Lower leg skin (tissue), 3 donors: Measurements from ENCODE around the gene TSSC4.

ENCODE experiments used
- POLR2A ChIP-seq, 2 donors: fragments of 450-650 bp; IDR thresholded peaks; one replicate each; pipeline ENCODE4 v1.6.1; 2016 to 2017; ENCODE audit warnings: antibody characterized with exemption in 2 of 2, mild to moderate bottlenecking in 1 of 2, moderate library complexity in 1 of 2
- TF ChIP-seq, protein P1 (sequence below), 3 donors: fragments of 450-650 bp; IDR thresholded peaks; one replicate each; pipeline ENCODE4 v1.5.1; 2016; ENCODE audit warnings: antibody characterized with exemption in 3 of 3, mild to moderate bottlenecking in 3 of 3, moderate library complexity in 2 of 3

DNA sequence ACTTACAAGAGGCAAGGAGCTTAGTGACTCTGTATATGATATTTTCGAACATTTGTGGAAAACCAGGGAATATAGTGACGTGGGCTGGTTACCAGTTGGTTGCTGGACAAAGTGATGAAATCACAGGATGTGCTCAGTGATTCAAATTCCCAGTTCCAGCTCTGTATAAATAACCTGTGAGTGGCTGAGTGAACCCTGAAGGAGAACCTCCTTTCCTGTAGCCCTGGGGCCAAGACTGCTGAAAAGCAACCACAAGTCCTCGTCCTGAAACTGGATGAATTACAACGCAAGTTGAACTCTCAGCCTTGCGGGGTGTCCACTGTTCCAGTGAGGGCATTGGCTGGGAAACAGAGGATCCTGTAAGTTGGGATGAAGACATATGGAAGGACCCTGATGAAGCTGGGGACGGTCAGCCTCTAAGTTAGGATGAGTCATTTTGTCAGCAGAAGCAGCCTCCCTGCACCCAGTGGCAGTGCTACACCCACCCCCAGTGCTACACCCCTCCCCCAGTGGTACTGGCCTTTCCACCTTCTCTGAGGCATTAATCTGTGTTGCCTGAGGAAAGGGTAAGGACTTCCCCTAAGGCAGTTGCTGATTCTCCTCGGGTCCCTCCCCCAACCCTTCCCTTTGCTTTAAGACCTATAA, 45.4 kb upstream of the TSSC4 start:
- TF ChIP-seq, protein P1, sequence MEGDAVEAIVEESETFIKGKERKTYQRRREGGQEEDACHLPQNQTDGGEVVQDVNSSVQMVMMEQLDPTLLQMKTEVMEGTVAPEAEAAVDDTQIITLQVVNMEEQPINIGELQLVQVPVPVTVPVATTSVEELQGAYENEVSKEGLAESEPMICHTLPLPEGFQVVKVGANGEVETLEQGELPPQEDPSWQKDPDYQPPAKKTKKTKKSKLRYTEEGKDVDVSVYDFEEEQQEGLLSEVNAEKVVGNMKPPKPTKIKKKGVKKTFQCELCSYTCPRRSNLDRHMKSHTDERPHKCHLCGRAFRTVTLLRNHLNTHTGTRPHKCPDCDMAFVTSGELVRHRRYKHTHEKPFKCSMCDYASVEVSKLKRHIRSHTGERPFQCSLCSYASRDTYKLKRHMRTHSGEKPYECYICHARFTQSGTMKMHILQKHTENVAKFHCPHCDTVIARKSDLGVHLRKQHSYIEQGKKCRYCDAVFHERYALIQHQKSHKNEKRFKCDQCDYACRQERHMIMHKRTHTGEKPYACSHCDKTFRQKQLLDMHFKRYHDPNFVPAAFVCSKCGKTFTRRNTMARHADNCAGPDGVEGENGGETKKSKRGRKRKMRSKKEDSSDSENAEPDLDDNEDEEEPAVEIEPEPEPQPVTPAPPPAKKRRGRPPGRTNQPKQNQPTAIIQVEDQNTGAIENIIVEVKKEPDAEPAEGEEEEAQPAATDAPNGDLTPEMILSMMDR (IDR thresholded peaks at IDR 0.05) = no peak
- TF ChIP-seq POLR2A (IDR thresholded peaks at IDR 0.05) = no peak
